ENCODE measurements around the gene PHETA2. TPM values are rescaled to one million over a fixed set of nuclear protein-coding genes. Genes with fewer than 3 reads are reported as not detected.

Gene PHETA2
- total and polyA plus RNA-seq, 2 donors (not counting 3 experiments of a cell fraction or from before 2014, with no cell fraction given), result 25.4 to 29.9 TPM

DNA sequence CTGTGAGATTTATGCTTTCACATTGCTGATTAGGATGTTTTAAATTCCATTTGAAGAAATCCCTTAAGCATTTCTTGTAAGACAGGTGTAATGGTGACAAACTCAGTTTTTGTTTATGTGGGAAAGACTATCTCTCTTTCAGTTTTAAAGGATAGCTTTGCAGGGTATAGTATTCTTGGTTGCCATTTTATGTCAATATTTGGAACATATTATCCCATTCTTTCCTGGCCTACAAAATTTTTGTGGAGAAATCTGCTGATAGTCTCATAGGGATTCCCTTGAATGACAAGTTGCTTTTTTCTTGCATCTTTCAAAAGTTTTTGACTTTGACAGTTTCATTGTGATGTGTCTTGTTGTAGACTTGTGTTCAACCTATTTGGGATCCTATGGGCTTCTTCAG, 32.3 kb upstream of the PHETA2 start:
- Histone ChIP-seq H3K9me1 (replicated peaks; ENCODE audit: control insufficient read depth, extremely low read depth, insufficient read depth, low read length) (no peaks in the 10 kb centered on the region), H3K9ac (replicated peaks; ENCODE audit: extremely low read depth, insufficient read depth, low read length) (no peak overlapping the region), H4K20me1 (replicated peaks; ENCODE audit: control insufficient read depth, extremely low read depth, insufficient read depth, low read length) (no peaks in the 10 kb centered on the region), H3K9me3 (replicated peaks; ENCODE audit: control insufficient read depth, insufficient read depth, low read length) (no peaks in the 10 kb centered on the region), H3K27me3 (ENCODE audit: control insufficient read depth in 2 of 2, insufficient read depth in 2 of 2, low read length in 2 of 2) (peaks cover 0 to 3% of the 10 kb centered on the region in 2 experiments), H3K4me2 (ENCODE audit: insufficient read depth, low read length) (no peak overlapping the region), H3K79me2 (ENCODE audit: control insufficient read depth, insufficient read depth, low read length) (no peaks in the 10 kb centered on the region), H3K4me1 (ENCODE audit: control insufficient read depth, extremely low read depth, insufficient read depth, low read length) (no peaks in the 10 kb centered on the region), H3K36me3 (ENCODE audit: control insufficient read depth in 2 of 2, extremely low read depth in 1 of 2, insufficient read depth in 2 of 2, low read length in 2 of 2) (no peaks in the 10 kb centered on the region), H3K27ac (ENCODE audit: insufficient read depth, low read depth, low read length) (no peak overlapping the region), H2AFZ (ENCODE audit: low read depth, low read length) (no peak overlapping the region), H3K4me3 (replicated peaks in 1 of 3; ENCODE audit: insufficient read depth in 1 of 3, low read depth in 1 of 3, low read length in 3 of 3) (no peak overlapping the region)
- DNase-seq (ENCODE audit: low read depth, low spot score), result no peak
- intact Hi-C loops (cut with micrococcal nuclease) (no loop called here), dilution Hi-C loops (cut with MboI; ENCODE audit: extremely low pct_ligation_motif_present, low sequenced_read_pairs) (no loop called here)
- ChIA-PET CTCF (no interaction called here), POLR2A (interaction anchor here (0.7 kb wide), 1 partner anchor 314 kb away, joined by 3 read pairs; no protein-coding TSS in a partner anchor)
- no peak for TF ChIP-seq POLR2AphosphoS5 (IDR thresholded peaks at IDR 0.05; ENCODE audit: insufficient read depth, low read depth, low read length)
- TF ChIP-seq, protein P1, sequence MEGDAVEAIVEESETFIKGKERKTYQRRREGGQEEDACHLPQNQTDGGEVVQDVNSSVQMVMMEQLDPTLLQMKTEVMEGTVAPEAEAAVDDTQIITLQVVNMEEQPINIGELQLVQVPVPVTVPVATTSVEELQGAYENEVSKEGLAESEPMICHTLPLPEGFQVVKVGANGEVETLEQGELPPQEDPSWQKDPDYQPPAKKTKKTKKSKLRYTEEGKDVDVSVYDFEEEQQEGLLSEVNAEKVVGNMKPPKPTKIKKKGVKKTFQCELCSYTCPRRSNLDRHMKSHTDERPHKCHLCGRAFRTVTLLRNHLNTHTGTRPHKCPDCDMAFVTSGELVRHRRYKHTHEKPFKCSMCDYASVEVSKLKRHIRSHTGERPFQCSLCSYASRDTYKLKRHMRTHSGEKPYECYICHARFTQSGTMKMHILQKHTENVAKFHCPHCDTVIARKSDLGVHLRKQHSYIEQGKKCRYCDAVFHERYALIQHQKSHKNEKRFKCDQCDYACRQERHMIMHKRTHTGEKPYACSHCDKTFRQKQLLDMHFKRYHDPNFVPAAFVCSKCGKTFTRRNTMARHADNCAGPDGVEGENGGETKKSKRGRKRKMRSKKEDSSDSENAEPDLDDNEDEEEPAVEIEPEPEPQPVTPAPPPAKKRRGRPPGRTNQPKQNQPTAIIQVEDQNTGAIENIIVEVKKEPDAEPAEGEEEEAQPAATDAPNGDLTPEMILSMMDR (IDR thresholded peaks at IDR 0.05; ENCODE audit: extremely low read depth in 1 of 2, insufficient read depth in 1 of 2, low read depth in 1 of 2, low read length in 2 of 2), result no peak
- TF ChIP-seq MYC (IDR thresholded peaks at IDR 0.05; ENCODE audit: low read depth, low read length), result no peak
- no peak for TF ChIP-seq EZH2 (IDR thresholded peaks at IDR 0.05; ENCODE audit: borderline replicate concordance, low read depth, low read length, severe bottlenecking)
- TF ChIP-seq POLR2A (IDR thresholded peaks at IDR 0.05; ENCODE audit: low read depth, low read length), result no peak
- TF ChIP-seq, protein P2, sequence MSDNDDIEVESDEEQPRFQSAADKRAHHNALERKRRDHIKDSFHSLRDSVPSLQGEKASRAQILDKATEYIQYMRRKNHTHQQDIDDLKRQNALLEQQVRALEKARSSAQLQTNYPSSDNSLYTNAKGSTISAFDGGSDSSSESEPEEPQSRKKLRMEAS (IDR thresholded peaks at IDR 0.05; ENCODE audit: insufficient read depth, insufficient read length), result no peak
- TF ChIP-seq JUN (IDR thresholded peaks at IDR 0.05; ENCODE audit: borderline replicate concordance, insufficient read depth, insufficient read length, low read depth), result no peak
- TF ChIP-seq FOS (IDR thresholded peaks at IDR 0.05; ENCODE audit: borderline replicate concordance, insufficient read depth, low read length), result no peak
- no TSS peak for BruUV-seq (replicated peaks)
- FAIRE-seq, result no peak

All from endothelial cell of umbilical vein (primary cell).